HepG2 (cell line): ENCODE data around the gene RAC3. TPM values are rescaled to one million over a fixed set of nuclear protein-coding genes. Genes with fewer than 3 reads are reported as not detected.
A peak's percentile ranks its signal among the peaks of the same experiment; 100 is the strongest.

ENCODE experiments used
- ATAC-seq: fragments of 200-7000 bp; cut with Tn5 transposase; 3 replicates; pipeline ENCODE4 v1.9.1; 2020; ENCODE audit warnings: mild to moderate bottlenecking, moderate library complexity
- BruUV-seq: library from RNA; stranded (reverse); fragments of 400-500 nt; replicated peaks from 2 replicates; lab custom pipeline; 2021; lab: Mats Ljungman, UMichigan
- CTCF ChIA-PET: fragments of 300-600 bp; formaldehyde crosslinking; extraction: SDS; loops from one replicate; lab custom pipeline; 2021; ENCODE audit warnings: low total read pairs, inconsistent platforms, low intra/inter-chr PET ratio; lab: Yijun Ruan, JAX
- POLR2A ChIA-PET: fragments of 350-600 bp; sonication (Branson Sonifier 250); formaldehyde crosslinking; loops from one replicate; lab custom pipeline; 2020; ENCODE audit warnings: antibody characterized with exemption, inconsistent platforms; lab: Yijun Ruan, JAX
- DNase-seq: peaks from one replicate; pipeline ENCODE4 v3.0.0-alpha.2; 2015; ENCODE audit warnings: low spot score
- FAIRE-seq: peaks from 3 replicates; lab custom pipeline; 2011; peaks lifted over from hg19 to GRCh38; lab: Jason Lieb, UNC
- H2AFZ ChIP-seq: one replicate; pipeline ENCODE4 v1.6.1; 2011; ENCODE audit warnings: low read length, inconsistent platforms
- H3K27ac ChIP-seq: fragments of 300-600 bp; 3 replicates; pipeline ENCODE4 v1.8.0; 2011; ENCODE audit warnings: mixed run types, mild to moderate bottlenecking, mixed read lengths, low read length, inconsistent platforms; ENCODE audit not compliant: insufficient read depth; ENCODE audit errors: extremely low read length
- H3K27me3 ChIP-seq, 2 experiments: fragments of 200-600 bp in 1 of 2; 2 replicates in 1 of 2; 3 replicates in 1 of 2; pipeline versions ENCODE4 v1.6.0 to v1.8.0; 2011; ENCODE audit warnings: low read length in 2 of 2, mild to moderate bottlenecking in 2 of 2, moderate library complexity in 2 of 2, inconsistent platforms in 1 of 2; ENCODE audit not compliant: insufficient read depth in 2 of 2, control insufficient read depth in 1 of 2
- H3K36me3 ChIP-seq, 2 experiments: fragments of 200-600 bp in 1 of 2; replicated peaks in 1 of 2; 2 replicates in 1 of 2; 3 replicates in 1 of 2; pipeline versions ENCODE4 v1.5.1 to v1.8.0; 2011; ENCODE audit warnings: low read length in 2 of 2, inconsistent platforms in 1 of 2; ENCODE audit not compliant: insufficient read depth in 2 of 2, control insufficient read depth in 1 of 2
- H3K4me1 ChIP-seq: 2 replicates; pipeline ENCODE4 v1.5.1; 2012; ENCODE audit warnings: low read length, inconsistent platforms; ENCODE audit not compliant: insufficient read depth
- H3K4me2 ChIP-seq: 2 replicates; pipeline ENCODE4 v1.6.0; 2011; ENCODE audit warnings: low read depth, low read length, inconsistent platforms
- H3K4me3 ChIP-seq, 3 experiments: fragments of 200-600 bp in 1 of 3; sonication (generic), shearing (Covaris generic) in 1 of 3; replicated peaks in 1 of 3; 2 replicates each; pipeline ENCODE4 v1.5.1; 2011 to 2016; ENCODE audit warnings: low read length in 3 of 3, inconsistent platforms in 2 of 3, low read depth in 2 of 3, mild to moderate bottlenecking in 2 of 3, control low read depth in 1 of 3, mixed read lengths in 1 of 3; ENCODE audit not compliant: insufficient read depth in 1 of 3
- H3K79me2 ChIP-seq: one replicate; pipeline ENCODE4 v1.6.1; 2011; ENCODE audit warnings: low read length, inconsistent platforms; ENCODE audit not compliant: insufficient read depth
- H3K9ac ChIP-seq: 2 replicates; pipeline ENCODE4 v1.6.0; 2011; ENCODE audit warnings: mild to moderate bottlenecking, low read depth, low read length, inconsistent platforms; ENCODE audit not compliant: insufficient read depth
- H3K9me3 ChIP-seq: 2 replicates; pipeline ENCODE4 v1.5.1; 2012; ENCODE audit warnings: mild to moderate bottlenecking, low read length
- H4K20me1 ChIP-seq: 2 replicates; pipeline ENCODE4 v1.6.0; 2011; ENCODE audit warnings: inconsistent platforms, mild to moderate bottlenecking, low read length, moderate library complexity; ENCODE audit not compliant: insufficient read depth
- AGO1 ChIP-seq: fragments of 200-400 bp; formaldehyde crosslinking; IDR thresholded peaks from 2 replicates; pipeline ENCODE4 v1.6.1; 2017; ENCODE audit warnings: mild to moderate bottlenecking, low read depth, low read length, moderate library complexity; ENCODE audit not compliant: poor library complexity, severe bottlenecking
- AGO2 ChIP-seq: fragments of 200-400 bp; formaldehyde crosslinking; optimal IDR thresholded peaks from 2 replicates; pipeline ENCODE3; 2017; ENCODE audit warnings: mild to moderate bottlenecking, low read depth, low read length, moderate library complexity
- ATF7 ChIP-seq, 2 experiments: fragments of 450-650 bp in 1 of 2; sonication (generic) in 1 of 2; formaldehyde crosslinking in 1 of 2; IDR thresholded peaks; 2 replicates each; pipeline versions ENCODE4 v1.4.0 to v1.6.1; 2016 to 2020; ENCODE audit warnings: antibody characterized with exemption in 1 of 2, mild to moderate bottlenecking in 1 of 2, missing genetic modification reagents in 1 of 2
- DPF2 ChIP-seq: sonication (generic); formaldehyde crosslinking; IDR thresholded peaks from 2 replicates; pipeline ENCODE4 v1.4.0; 2020; ENCODE audit warnings: mild to moderate bottlenecking, low read depth, missing genetic modification reagents, borderline replicate concordance
- FOSL1 ChIP-seq: sonication (generic); formaldehyde crosslinking; IDR thresholded peaks from 2 replicates; pipeline ENCODE4 v1.9.0; 2021; ENCODE audit warnings: missing genetic modification reagents, borderline replicate concordance
- HHEX ChIP-seq: IDR thresholded peaks from 2 replicates; pipeline ENCODE4 v1.6.1; 2016; ENCODE audit warnings: control low read depth
- HNRNPL ChIP-seq: fragments of 200-400 bp; formaldehyde crosslinking; IDR thresholded peaks from 2 replicates; pipeline ENCODE4 v1.6.1; 2017; ENCODE audit warnings: mild to moderate bottlenecking, low read depth, low read length
- HNRNPLL ChIP-seq: fragments of 200-400 bp; formaldehyde crosslinking; IDR thresholded peaks from 2 replicates; pipeline ENCODE4 v1.6.1; 2017; ENCODE audit warnings: mild to moderate bottlenecking, low read depth, low read length; ENCODE audit not compliant: poor library complexity, severe bottlenecking
- PCBP1 ChIP-seq: fragments of 200-400 bp; formaldehyde crosslinking; IDR thresholded peaks from 2 replicates; pipeline ENCODE4 v1.6.1; 2017; ENCODE audit warnings: mild to moderate bottlenecking, low read depth, low read length, borderline replicate concordance
- POGK ChIP-seq: sonication (generic); formaldehyde crosslinking; conservative IDR thresholded peaks from 2 replicates; pipeline ENCODE4 v1.8.0; 2022; ENCODE audit warnings: mild to moderate bottlenecking, moderate library complexity, missing genetic modification reagents
- SALL2 ChIP-seq: sonication (generic); formaldehyde crosslinking; IDR thresholded peaks from 2 replicates; pipeline ENCODE4 v1.8.1; 2023; ENCODE audit warnings: mild to moderate bottlenecking, missing genetic modification reagents, inconsistent platforms
- TEF ChIP-seq: sonication (generic); formaldehyde crosslinking; IDR thresholded peaks from 2 replicates; pipeline ENCODE4 v1.5.0; 2020; ENCODE audit warnings: missing genetic modification reagents
- ZNF12 ChIP-seq: sonication (generic); formaldehyde crosslinking; IDR thresholded peaks from 2 replicates; pipeline ENCODE4 v1.5.0; 2020; ENCODE audit warnings: missing genetic modification reagents
- ZNF274 ChIP-seq: sonication (generic); formaldehyde crosslinking; IDR thresholded peaks from 2 replicates; pipeline ENCODE4 v1.5.1; 2020; ENCODE audit warnings: mild to moderate bottlenecking, missing genetic modification reagents
- ZNF776 ChIP-seq: sonication (generic); formaldehyde crosslinking; IDR thresholded peaks from 2 replicates; pipeline ENCODE4 v1.4.0; 2020; ENCODE audit warnings: mild to moderate bottlenecking, missing genetic modification reagents
- ZNF891 ChIP-seq: sonication (generic); formaldehyde crosslinking; IDR thresholded peaks from 2 replicates; pipeline ENCODE4 v1.5.0; 2020; ENCODE audit warnings: mild to moderate bottlenecking, missing genetic modification reagents
- WGBS: methylation state at CpG from one replicate; pipeline ENCODE4 v1.1.6; 2017; ENCODE audit warnings: low lambda C conversion rate; 5-methylcytosine and 5-hydroxymethylcytosine counted together
- in situ Hi-C: cut with HindIII; loops from 2 replicates; pipeline ENCODE4 v1.10.0; 2017; ENCODE audit warnings: low pct_unique_long_range_greater_than_20kb; ENCODE audit not compliant: extremely low pct_ligation_motif_present
- intact Hi-C: fragments of 100-400 bp; cut with micrococcal nuclease; formaldehyde crosslinking; loops from one replicate; pipeline ENCODE4 v1.10.0; 2022; ENCODE audit not compliant: unreplicated experiment
- polyA plus RNA-seq, 8 experiments: library from polyadenylated mRNA; depleted of rRNA in 3 of 8; stranded (reverse) in 7 of 8; unstranded in 1 of 8; fragments of >200 nt; fragmentation: Illumina TruSeq in 4 of 8; extraction: Trizol in 4 of 8; gene quantifications; 2 replicates each; pipeline versions ENCODE4 v1.2.1 to v1.2.3, GENCODE V29; 2011 to 2016; ENCODE audit warnings: low read depth in 4 of 8, missing spikeins in 1 of 8, mixed read lengths in 1 of 8; ENCODE audit not compliant: insufficient read depth in 1 of 8
- total RNA-seq, 5 experiments: library from RNA; depleted of rRNA; stranded (reverse); fragments of >200 nt; fragmentation: Illumina TruSeq; extraction: Trizol; gene quantifications; 2 replicates each; pipeline ENCODE4 v1.2.3, GENCODE V29; 2016; ENCODE audit warnings: low read depth in 1 of 5
- TF ChIP-seq, protein P1 (sequence below): sonication (generic); formaldehyde crosslinking; IDR thresholded peaks from 2 replicates; pipeline ENCODE4 v1.4.0; 2020; ENCODE audit warnings: mild to moderate bottlenecking, missing genetic modification reagents

Gene RAC3
- total and polyA plus RNA-seq, 2 of the 13 experiments (the other 11 are each of a cell fraction or from before 2014, with no cell fraction given) = 10.5 to 21.3 TPM

DNA sequence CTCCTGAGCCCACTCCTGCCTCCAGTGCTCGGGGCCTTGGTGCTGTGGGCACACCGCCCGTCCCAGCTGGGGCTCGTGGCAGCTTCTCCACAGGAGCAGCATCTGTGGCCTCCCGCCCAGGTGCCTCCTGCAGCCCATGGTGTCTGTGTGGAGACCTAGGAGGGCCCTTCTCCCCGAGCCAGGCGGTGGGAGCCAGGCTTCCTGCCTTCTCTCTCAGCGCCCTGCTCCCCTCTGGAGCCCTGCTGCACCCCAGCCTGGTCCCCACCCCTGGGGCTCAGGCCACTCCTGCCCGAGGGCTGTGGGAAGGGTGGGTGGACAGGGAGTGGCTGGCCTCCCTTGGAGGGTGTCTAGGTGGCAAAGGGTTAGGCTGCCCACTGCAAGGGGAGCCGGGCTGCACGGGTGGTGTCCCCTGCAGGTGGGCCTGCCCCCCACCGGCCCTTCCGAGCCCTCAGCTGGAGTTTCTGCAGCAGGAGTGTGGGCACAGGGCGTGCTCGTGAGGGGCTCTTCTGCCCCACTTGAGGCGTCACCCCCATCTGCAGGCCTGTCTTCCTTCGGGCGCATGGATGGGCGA lies 19.8 kb upstream of the RAC3 start (continued):
- TF ChIP-seq ZNF776 (CRISPR knock-in tag) (0 out of 2 replicates have a peak, but pooled peaks have one; percentile 26), PCBP1 (0 out of 2 replicates have a peak, but pooled peaks have one; percentile 1), SALL2 (0 out of 2 replicates have a peak, but pooled peaks have one; percentile 30), ZNF12 (CRISPR knock-in tag) (no peak), AGO2 (peak; percentile 80), HNRNPL (peak; percentile 69; the same call in 1 of the 2 replicates), FOSL1 (CRISPR knock-in tag) (0 out of 2 replicates have a peak, but pooled peaks have one; percentile 11), ZNF274 (0 out of 2 replicates have a peak, but pooled peaks have one; percentile 44), DPF2 (CRISPR knock-in tag) (no peak), HNRNPLL (peak; percentile 22)
- TF ChIP-seq, protein P1, sequence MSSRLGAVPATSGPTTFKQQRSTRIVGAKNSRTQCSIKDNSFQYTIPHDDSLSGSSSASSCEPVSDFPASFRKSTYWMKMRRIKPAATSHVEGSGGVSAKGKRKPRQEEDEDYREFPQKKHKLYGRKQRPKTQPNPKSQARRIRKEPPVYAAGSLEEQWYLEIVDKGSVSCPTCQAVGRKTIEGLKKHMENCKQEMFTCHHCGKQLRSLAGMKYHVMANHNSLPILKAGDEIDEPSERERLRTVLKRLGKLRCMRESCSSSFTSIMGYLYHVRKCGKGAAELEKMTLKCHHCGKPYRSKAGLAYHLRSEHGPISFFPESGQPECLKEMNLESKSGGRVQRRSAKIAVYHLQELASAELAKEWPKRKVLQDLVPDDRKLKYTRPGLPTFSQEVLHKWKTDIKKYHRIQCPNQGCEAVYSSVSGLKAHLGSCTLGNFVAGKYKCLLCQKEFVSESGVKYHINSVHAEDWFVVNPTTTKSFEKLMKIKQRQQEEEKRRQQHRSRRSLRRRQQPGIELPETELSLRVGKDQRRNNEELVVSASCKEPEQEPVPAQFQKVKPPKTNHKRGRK = no peak
- TF ChIP-seq, all 625 proteins: peak for 16

DNA sequence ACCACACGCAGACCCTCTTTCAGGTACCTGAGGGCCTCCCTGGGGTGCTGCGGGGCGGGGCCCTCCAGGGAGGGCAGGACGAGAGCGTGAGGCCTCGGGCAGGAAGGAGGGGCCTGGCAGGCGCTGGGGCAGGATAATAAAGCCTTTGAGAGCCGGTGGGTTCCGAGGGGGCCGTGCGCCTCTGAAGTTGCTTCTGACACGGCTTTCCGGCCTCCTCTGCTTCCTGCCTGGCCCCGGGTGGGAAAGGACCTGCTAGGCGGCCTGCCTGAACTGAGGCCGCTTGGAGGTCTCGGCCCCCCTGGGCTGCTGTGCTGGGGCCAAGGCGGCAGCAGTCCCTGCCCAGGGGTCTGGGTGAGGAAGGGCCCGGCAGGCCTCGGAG lies 19.2 kb upstream of the RAC3 start:
- no peak overlapping the region for H3K4me3 ChIP-seq
- no TSS peak for BruUV-seq
- in situ Hi-C loops = no loop called here
- WGBS = 95% methylated on average over 14 of the region's 20 CpGs
- FAIRE-seq (no peak), DNase-seq (no peak), ATAC-seq (no peak)
- peak overlapping the region; percentile 68 for H3K27ac ChIP-seq
- H4K20me1 ChIP-seq = no peaks in the 10 kb centered on the region
- ChIA-PET POLR2A (interaction anchor here (1.1 to 14.1 kb wide), 5 partner anchors 14 to 85 kb away, joined by 4 to 470 read pairs (median 7); partner anchors contain the start of genes MAFG and NOTUM), CTCF (no interaction called here)
- peaks cover 82% of the 10 kb centered on the region for H3K4me1 ChIP-seq
- peak overlapping the region; percentile 37; the same call in 1 of the 2 replicates for H3K9ac ChIP-seq
- no peaks in the 10 kb centered on the region for H3K27me3 ChIP-seq
- H3K9me3 ChIP-seq = no peaks in the 10 kb centered on the region
- H2AFZ ChIP-seq = no peak overlapping the region
- no peak overlapping the region for H3K4me2 ChIP-seq
- peaks cover 39 to 50% of the 10 kb centered on the region in 2 experiments for H3K36me3 ChIP-seq
- no peaks in the 10 kb centered on the region for H3K79me2 ChIP-seq
- intact Hi-C loops = no loop called here
- TF ChIP-seq ZNF891 (CRISPR knock-in tag) = no peak
- TF ChIP-seq ATF7 (IDR thresholded peaks at IDR 0.05) = no peak
- 0 out of 2 replicates have a peak, but pooled peaks have one; percentile 54 for TF ChIP-seq ATF7 (CRISPR knock-in tag; IDR thresholded peaks at IDR 0.05)
- TF ChIP-seq HHEX (CRISPR knock-in tag) = no peak
- TF ChIP-seq TEF (CRISPR knock-in tag) = no peak
- TF ChIP-seq POGK (CRISPR knock-in tag) = no peak
- peak; percentile 68 for TF ChIP-seq AGO1
